Ishikawa (cell line): ENCODE measurements around the gene RHBDL3.
A peak's percentile ranks its signal among the peaks of the same experiment; 100 is the strongest.

ENCODE experiments used
- CEBPB ChIP-seq: IDR thresholded peaks from 2 replicates; pipeline ENCODE4 v1.6.1; 2012
- CREB1 ChIP-seq: IDR thresholded peaks from 2 replicates; pipeline ENCODE4 v1.6.1; 2012; ENCODE audit warnings: low read depth
- EGR1 ChIP-seq: IDR thresholded peaks from 2 replicates; pipeline ENCODE4 v1.6.1; 2012
- EP300 ChIP-seq: IDR thresholded peaks from 2 replicates; pipeline ENCODE4 v1.6.1; 2012; ENCODE audit warnings: borderline replicate concordance
- FOXM1 ChIP-seq: IDR thresholded peaks from 2 replicates; pipeline ENCODE4 v1.6.1; 2012; ENCODE audit warnings: low read depth, borderline replicate concordance
- NFIC ChIP-seq: IDR thresholded peaks from 2 replicates; pipeline ENCODE4 v1.6.1; 2012
- RAD21 ChIP-seq: IDR thresholded peaks from 2 replicates; pipeline ENCODE4 v1.6.1; 2012; ENCODE audit warnings: low read depth
- TAF1 ChIP-seq: IDR thresholded peaks from 2 replicates; pipeline ENCODE4 v1.6.1; 2012; ENCODE audit warnings: low read depth, mild to moderate bottlenecking
- TEAD4 ChIP-seq: IDR thresholded peaks from 2 replicates; pipeline ENCODE4 v1.6.1; 2012
- YY1 ChIP-seq: IDR thresholded peaks from 2 replicates; pipeline ENCODE4 v1.6.1; 2012; ENCODE audit warnings: low read depth
- ZBTB7A ChIP-seq: IDR thresholded peaks from 2 replicates; pipeline ENCODE4 v1.6.1; 2012; ENCODE audit warnings: low read depth
- TF ChIP-seq, protein P1 (sequence below): IDR thresholded peaks from 2 replicates; pipeline ENCODE4 v1.6.1; 2012
- TF ChIP-seq, protein P2 (sequence below): IDR thresholded peaks from 2 replicates; pipeline ENCODE4 v1.6.1; 2012; ENCODE audit warnings: low read depth, mild to moderate bottlenecking
- TF ChIP-seq, protein P3 (sequence below): IDR thresholded peaks from 2 replicates; pipeline ENCODE4 v1.6.1; 2012

The RHBDL3 gene

DNA sequence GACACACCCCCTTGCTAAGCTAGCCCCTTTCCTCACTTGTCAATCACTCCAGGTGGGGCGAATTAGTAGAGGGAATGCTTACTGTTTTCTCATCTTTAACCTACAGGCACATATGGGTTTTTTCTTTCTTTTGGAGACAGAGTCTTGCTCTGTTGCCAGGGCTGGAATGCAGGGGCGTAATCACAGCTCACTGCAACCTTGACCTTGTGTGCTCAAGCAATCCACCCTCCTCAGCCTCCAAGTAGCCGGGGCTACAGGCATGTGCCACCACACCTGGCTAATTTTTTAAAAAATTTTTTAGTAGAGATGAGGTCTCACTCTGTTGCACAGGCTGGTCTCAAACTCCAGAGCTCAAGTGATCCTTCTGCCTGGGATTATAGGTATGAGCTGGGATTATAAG, 38.7 kb upstream of the RHBDL3 start:
- TF ChIP-seq CREB1 (no peak), CEBPB (no peak), TEAD4 (no peak)

DNA sequence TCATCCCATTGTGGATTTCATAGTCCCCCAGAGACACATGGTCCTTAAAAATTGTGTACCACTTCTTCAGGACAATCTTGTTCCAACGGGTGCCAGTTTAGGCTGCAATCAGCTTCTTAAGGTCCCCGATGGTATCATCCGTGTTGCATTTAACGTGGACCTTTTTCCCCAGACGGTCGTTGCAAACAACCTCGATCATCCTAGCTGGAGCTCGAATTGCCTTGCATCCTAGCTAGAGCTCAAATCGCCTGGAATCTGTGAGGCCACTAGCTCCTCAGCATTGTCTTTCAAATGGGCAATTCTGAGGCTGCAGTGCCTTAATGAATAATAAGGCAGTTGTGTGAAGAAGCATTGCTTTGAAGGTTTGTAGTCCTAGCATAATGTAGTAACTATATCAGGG, 37.7 kb upstream of the RHBDL3 start:
- TF ChIP-seq NFIC (no peak), CEBPB (no peak), RAD21 (no peak), YY1 (no peak), FOXM1 (no peak)
- TF ChIP-seq, protein P1, sequence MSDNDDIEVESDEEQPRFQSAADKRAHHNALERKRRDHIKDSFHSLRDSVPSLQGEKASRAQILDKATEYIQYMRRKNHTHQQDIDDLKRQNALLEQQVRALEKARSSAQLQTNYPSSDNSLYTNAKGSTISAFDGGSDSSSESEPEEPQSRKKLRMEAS = no peak

DNA sequence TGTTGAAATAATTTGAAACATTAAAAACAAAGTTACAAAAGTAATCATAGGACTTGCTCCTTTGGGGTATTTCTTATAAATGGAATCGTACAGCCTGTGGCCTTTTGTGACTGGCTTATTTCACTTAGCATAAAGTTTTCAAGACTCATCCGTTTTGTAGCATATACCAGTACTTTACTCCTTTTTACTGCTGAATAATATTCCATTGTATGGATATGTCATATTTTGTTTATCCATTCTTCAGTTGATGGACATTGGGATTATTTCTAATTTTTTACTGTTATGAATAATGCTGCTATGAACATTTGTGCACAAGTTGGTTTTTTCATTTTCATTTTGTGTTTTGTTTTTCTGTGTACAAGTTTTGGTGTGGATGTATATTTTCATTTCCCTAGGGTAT, 30.0 kb upstream of the RHBDL3 start:
- TF ChIP-seq FOXM1 (no peak), RAD21 (no peak), NFIC (no peak), TAF1 (no peak)
- TF ChIP-seq, protein P1 = no peak
- TF ChIP-seq, protein P2, sequence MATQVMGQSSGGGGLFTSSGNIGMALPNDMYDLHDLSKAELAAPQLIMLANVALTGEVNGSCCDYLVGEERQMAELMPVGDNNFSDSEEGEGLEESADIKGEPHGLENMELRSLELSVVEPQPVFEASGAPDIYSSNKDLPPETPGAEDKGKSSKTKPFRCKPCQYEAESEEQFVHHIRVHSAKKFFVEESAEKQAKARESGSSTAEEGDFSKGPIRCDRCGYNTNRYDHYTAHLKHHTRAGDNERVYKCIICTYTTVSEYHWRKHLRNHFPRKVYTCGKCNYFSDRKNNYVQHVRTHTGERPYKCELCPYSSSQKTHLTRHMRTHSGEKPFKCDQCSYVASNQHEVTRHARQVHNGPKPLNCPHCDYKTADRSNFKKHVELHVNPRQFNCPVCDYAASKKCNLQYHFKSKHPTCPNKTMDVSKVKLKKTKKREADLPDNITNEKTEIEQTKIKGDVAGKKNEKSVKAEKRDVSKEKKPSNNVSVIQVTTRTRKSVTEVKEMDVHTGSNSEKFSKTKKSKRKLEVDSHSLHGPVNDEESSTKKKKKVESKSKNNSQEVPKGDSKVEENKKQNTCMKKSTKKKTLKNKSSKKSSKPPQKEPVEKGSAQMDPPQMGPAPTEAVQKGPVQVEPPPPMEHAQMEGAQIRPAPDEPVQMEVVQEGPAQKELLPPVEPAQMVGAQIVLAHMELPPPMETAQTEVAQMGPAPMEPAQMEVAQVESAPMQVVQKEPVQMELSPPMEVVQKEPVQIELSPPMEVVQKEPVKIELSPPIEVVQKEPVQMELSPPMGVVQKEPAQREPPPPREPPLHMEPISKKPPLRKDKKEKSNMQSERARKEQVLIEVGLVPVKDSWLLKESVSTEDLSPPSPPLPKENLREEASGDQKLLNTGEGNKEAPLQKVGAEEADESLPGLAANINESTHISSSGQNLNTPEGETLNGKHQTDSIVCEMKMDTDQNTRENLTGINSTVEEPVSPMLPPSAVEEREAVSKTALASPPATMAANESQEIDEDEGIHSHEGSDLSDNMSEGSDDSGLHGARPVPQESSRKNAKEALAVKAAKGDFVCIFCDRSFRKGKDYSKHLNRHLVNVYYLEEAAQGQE = no peak

DNA sequence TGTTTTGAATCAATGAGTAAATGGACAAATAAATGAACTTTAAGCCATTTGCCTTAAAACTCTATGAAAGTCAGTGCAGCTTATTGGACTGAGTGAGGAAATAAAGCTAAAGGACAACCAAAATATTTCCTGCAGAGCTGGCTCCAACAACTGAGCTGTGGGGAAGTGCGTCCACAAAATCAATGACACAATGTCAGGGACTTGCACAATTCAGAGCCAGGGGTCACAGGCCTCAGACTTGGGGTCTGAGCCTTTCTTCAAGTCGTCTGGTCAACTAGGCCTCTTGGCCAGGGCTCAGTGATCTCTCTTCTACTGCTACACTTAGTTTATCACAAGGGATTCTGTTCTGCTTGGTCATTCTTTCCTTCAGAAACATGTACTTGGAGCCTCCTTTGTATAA, 26.2 kb upstream of the RHBDL3 start:
- TF ChIP-seq, protein P2 = no peak

DNA sequence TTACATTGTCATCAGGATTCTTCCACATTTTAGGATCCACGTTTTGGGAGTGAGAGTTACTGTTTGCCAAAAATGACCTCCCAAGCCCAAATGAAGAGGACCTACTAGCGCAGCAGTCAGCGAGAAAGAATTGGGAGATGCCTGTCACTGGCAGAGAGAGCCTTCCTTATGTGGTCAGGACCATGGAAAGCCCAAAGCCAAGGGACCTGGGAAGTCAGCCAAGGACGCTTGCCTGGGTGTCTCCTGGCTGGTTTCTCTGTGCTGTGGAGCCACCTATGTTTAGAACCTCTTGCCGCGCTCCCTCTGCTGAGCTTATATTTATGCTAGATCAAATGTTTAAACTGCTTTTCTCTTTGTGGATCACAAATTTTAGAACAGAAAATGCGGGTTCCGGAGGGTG, 24.9 kb upstream of the RHBDL3 start:
- TF ChIP-seq CEBPB (no peak), TEAD4 (no peak), RAD21 (no peak), FOXM1 (no peak), NFIC (peak; percentile 60), CREB1 (no peak), ZBTB7A (no peak)
- TF ChIP-seq, protein P2 = peak; percentile 83

DNA sequence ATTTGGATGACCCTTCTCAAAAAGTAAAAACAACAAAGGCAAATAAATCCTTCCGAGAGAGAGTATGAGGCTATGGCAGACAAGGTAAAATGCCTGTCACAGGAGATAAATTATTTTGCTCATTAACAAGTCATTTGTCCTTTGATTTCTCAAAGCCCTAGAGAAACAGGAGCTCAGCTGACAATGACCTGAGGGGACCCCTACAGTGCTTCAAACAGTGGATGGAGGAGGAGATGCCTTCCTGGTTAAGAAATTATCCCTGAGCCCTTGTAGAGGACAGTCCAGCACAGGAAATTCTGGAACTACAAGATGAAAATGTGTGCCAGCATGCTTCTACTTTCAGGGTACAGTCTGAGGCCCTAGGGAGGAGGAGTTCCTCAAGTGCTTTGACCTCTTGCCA, 24.0 kb upstream of the RHBDL3 start:
- TF ChIP-seq EGR1 (no peak), RAD21 (no peak), NFIC (no peak), YY1 (no peak), CREB1 (no peak), TAF1 (no peak), FOXM1 (no peak), TEAD4 (no peak), EP300 (no peak), ZBTB7A (no peak), CEBPB (no peak)
- TF ChIP-seq, protein P1 = no peak
- TF ChIP-seq, protein P3, sequence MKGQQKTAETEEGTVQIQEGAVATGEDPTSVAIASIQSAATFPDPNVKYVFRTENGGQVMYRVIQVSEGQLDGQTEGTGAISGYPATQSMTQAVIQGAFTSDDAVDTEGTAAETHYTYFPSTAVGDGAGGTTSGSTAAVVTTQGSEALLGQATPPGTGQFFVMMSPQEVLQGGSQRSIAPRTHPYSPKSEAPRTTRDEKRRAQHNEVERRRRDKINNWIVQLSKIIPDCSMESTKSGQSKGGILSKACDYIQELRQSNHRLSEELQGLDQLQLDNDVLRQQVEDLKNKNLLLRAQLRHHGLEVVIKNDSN = no peak
- TF ChIP-seq, protein P2 = no peak
